ENCODE results near the gene ZNF280B.

ZNF280B gene

DNA sequence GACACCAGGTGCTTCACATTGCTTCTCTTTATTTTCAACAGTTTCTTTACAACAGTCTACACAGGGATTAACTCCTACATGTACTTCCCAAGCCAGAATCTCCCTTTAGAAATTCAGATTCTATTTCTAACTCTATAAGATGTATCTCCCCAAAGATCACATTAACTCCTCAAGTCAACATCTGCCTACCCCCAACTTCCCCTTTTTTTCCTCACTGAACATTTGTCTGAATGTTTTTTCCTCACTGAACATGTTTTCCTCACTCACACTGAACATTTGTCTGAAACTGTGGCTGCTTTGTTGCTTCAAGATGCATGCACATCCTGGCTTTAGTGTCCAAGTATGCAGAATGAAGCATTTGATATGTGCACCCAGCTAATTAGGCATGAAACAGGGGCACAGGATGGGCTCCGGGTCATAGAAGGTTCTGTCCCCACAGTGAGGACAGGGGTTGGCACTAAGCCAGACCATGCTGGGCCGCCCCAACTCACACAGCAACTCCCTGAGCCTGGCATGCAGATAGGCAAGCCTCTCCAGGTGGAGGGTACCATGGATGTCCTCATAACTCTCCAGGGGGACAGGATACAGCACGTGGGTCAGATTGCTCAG is 39.3 kb upstream of the ZNF280B start:
- TF ChIP-seq, protein P1, sequence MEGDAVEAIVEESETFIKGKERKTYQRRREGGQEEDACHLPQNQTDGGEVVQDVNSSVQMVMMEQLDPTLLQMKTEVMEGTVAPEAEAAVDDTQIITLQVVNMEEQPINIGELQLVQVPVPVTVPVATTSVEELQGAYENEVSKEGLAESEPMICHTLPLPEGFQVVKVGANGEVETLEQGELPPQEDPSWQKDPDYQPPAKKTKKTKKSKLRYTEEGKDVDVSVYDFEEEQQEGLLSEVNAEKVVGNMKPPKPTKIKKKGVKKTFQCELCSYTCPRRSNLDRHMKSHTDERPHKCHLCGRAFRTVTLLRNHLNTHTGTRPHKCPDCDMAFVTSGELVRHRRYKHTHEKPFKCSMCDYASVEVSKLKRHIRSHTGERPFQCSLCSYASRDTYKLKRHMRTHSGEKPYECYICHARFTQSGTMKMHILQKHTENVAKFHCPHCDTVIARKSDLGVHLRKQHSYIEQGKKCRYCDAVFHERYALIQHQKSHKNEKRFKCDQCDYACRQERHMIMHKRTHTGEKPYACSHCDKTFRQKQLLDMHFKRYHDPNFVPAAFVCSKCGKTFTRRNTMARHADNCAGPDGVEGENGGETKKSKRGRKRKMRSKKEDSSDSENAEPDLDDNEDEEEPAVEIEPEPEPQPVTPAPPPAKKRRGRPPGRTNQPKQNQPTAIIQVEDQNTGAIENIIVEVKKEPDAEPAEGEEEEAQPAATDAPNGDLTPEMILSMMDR (IDR thresholded peaks at IDR 0.05; ENCODE audit: insufficient read depth, missing control alignments), result no peak
- DNase-seq (ENCODE audit: insufficient read length, low spot score) (no peak), FAIRE-seq (no peak)

DNA sequence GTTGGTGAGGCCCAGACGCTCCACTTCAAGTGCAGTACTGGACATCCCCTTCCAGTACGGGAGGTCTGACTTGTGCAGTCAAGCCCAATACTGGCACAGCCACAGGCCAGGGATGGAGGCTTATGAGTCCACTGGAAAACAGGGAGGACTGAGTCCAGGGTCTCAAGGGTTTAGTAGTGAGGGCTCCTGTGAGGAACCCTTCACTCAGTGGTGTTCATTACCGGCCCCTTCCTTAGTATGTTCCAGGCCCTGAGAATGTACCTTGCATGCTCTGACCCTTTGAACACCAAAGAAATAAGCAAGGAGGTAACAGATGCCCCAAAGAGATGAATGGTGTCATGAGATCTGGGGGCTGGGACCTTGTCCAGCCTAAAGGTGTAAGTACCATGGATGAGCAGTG is 38.7 kb upstream of the ZNF280B start:
- FAIRE-seq (no peak), DNase-seq (ENCODE audit: insufficient read length, low spot score) (no peak)
- TF ChIP-seq, protein P1 (IDR thresholded peaks at IDR 0.05; ENCODE audit: insufficient read depth, missing control alignments), result no peak

DNA sequence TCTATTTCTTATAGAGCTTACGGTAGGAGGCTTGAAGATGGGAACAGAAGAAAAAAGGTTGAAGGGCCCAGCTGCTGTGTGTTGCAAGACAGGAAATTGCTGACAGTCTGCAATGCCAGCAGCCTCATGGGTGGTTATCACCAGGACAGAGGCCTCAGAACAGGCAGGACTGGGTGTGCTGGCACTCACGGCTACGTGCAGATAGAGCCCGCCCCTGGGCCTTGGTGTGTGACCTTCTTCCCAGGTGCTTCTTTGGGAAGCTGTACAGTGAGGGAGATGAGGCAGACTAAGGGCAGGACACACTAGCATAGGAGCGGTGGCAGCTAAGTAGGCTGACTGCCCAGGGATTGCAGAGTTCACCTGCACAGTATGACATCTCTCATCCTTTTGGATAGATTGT is 37.9 kb upstream of the ZNF280B start:
- no peak for DNase-seq (ENCODE audit: insufficient read length, low spot score)
- FAIRE-seq, result no peak
- TF ChIP-seq, protein P1 (IDR thresholded peaks at IDR 0.05; ENCODE audit: insufficient read depth, missing control alignments), result no peak

DNA sequence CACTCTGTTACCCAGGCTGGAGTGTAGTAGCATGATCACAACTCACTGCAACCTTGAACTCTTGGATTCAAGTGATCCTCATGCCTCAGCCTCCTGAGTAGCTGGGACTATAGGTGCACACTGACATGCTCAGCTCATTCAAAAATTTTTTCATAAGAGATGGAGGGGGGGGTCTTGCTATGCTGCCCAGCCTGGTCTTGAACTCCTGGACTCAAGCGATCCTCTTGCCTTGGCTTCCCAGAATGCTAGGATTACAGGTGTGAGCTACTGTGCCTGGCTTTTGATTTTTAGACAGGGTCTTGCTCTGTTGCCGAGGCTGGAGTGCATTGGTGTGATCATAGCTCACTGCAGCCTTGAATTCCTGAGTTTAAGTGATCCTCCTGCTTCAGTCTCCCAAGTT is 36.5 kb upstream of the ZNF280B start:
- no peak for DNase-seq (ENCODE audit: insufficient read length, low spot score)
- FAIRE-seq, result no peak
- TF ChIP-seq, protein P1 (IDR thresholded peaks at IDR 0.05; ENCODE audit: insufficient read depth, missing control alignments), result no peak

DNA sequence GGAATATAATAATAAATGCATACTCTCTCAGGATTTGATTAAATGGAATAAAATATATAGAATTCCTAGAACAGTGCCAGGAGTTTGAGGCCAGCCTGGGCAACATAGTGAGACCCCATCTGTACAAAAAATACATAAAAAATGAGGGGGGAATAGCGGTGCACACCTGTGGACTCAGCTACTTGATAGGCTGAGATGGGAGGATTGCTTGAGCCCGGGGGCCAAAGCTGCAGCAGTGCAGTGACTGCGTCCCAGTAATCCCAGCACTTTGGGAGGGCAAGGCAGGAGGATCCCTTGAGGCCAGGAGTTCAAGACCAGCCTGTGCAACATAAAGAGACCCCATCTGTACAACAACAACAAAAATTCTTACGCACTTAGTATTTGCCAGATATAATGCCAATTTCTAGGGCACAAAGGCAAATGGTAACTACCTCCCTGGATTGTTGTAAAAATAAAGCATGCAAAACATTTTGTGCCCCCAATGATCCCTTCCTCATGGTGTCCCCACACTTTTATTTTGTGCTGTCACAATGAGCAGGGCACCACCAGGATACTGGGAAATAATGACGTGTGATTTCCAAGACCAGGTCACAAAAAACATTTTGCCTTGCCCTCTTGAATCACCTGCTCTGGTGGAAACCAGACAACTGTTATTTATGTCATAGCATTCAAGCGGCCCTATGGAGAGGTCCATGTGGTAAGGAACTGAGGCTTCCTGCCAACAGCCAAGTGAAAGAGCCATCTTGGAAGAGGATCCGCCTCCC is 29.9 kb upstream of the ZNF280B start:
- TF ChIP-seq, protein P1 (IDR thresholded peaks at IDR 0.05; ENCODE audit: insufficient read depth, missing control alignments), result no peak
- no peak for DNase-seq (ENCODE audit: insufficient read length, low spot score)
- FAIRE-seq, result no peak

DNA sequence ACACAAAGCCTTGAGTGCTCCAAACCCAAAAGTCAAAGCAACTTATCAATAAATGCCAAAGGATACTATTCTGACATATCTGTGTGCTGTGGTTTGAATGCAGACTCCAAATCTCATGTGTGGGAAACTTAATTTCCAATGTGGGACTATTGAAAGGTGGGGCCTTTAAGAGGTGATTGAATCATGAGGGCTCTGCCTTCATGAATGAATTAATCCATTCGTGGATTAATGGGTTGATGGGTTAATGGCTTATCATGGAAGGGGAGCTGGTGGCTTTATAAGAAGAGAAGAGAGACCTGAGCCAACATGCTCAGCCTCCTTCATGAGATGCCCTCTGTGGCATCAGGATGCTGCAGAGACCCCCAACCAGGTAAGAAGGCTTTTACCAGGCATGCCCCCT is 28.4 kb upstream of the ZNF280B start:
- no peak for DNase-seq (ENCODE audit: insufficient read length, low spot score)
- FAIRE-seq, result no peak
- TF ChIP-seq, protein P1 (IDR thresholded peaks at IDR 0.05; ENCODE audit: insufficient read depth, missing control alignments), result no peak

DNA sequence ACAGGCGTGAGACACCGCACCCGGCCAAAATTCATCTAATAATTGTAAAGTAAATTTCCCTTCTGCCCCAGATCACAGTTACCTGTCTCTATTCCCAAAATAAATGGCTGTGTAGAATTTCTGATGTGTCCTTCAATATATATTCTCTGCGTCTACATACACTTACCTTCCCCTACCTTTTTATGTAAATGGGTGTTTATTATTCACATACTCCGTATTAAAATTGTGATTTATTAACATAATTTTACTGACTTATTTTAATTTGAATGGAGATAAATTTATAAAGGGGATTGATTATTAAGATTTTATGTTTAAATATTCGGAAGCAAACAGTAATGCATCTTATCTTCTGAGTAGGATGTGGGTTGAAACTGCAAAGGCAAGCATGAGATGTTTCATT is 28.0 kb upstream of the ZNF280B start:
- DNase-seq (ENCODE audit: insufficient read length, low spot score) (no peak), FAIRE-seq (no peak)
- TF ChIP-seq, protein P1 (IDR thresholded peaks at IDR 0.05; ENCODE audit: insufficient read depth, missing control alignments), result no peak

All from D721Med (cell line).